ENCODE data around the gene GPR75.

The GPR75 gene

GRCh38 chr2:53859206-53860181, at the start of gene GPR75:
Gene GPR75 (minus strand): TSS chr2:53859967. CDS start chr2:53854756, 5,211 bp downstream.
- no peak for DNase-seq (ENCODE audit: low spot score)

- no peak for DNase-seq (ENCODE audit: low spot score)
Observed at GRCh38 chr2:53907582-53907981, 47.8 kb upstream of the GPR75 start.

GRCh38 chr2:53905396-53905795, 45.6 kb upstream of the GPR75 start:
- no peak for DNase-seq (ENCODE audit: low spot score)

DNA sequence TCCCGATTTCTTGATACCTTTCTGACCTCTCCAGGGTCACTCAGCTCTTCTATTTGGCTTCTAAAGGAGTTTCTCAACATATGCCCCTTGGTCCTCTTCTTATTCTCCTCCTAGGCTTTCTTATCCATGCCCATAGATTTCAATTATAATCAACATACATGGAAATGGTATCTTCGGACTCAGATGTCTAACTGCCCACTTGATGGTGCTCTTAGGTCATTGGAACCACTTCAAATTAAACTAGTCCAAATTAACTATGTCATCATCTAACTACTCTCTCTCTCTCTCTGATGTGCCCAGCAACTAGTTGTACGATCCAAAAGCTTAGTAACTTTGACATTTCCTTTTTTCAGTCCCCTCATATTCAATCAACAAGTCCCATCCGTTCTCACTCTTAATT, 43.2 kb upstream of the GPR75 start:
- DNase-seq (ENCODE audit: low spot score), result no peak

DNA sequence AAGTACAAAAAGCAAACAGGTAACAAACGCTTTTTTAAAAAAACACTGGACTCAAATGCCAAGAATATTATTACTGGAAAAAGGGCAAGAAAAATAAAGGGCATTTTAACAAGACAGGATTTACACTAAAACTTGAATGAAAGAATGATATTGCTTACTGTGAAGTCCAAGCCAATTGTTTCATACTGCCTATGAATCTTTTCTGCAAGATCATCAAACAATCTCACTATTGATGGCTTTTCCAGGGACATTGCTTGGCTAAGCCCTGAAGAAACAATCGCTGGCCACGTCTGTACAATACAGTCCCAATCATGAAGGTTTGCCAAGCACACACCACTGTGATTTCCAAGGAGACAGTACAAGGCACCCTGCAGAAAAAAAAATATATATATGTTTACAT, 41.4 kb upstream of the GPR75 start:
- DNase-seq (ENCODE audit: low spot score), result no peak

DNA sequence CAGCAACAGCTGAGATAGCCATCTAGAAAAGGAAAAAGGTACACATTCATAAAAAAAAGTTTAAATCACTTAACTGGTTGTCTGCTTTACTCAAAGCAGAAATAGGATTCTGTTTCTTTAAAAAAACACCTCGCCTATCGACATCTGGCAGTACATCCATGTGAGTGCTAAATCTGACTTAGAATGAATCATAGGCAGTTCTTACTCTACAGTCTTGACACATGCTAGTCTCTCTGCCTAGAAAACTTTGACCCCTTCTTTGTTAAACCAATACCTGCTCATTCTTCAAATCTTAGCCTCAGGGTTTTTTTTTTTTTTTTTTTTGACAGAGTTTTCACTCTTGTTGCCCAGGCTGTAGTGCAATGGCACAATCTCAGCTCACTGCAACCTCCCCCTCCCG, 37.1 kb upstream of the GPR75 start:
- DNase-seq (ENCODE audit: low spot score), result no peak

- DNase-seq (ENCODE audit: low spot score), result no peak
Observed at GRCh38 chr2:53886406-53887280, 26.9 kb upstream of the GPR75 start.

GRCh38 chr2:53884883-53885282, 25.1 kb upstream of the GPR75 start:
- no peak for DNase-seq (ENCODE audit: low spot score)

DNA sequence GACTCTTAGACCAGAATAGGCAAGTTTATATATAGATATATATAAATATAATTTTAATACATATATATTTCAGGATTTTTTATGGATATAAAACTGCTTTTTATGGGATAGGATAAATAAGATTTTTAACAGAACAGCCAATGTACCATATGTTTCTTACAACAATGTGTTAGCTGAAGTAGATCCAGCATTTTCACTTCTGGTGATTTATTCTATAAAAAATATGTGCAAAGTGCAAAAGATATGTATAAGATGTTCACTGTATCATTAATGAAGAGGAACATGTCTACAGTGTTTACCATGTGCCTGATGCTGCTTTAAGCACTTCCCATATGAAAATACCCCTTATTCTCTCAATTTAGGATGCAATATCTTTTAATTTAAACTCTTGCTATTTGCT, 22.2 kb upstream of the GPR75 start:
- no peak for DNase-seq (ENCODE audit: low spot score)

GRCh38 chr2:53881360-53881759, 21.6 kb upstream of the GPR75 start:
- no peak for DNase-seq (ENCODE audit: low spot score)

DNA sequence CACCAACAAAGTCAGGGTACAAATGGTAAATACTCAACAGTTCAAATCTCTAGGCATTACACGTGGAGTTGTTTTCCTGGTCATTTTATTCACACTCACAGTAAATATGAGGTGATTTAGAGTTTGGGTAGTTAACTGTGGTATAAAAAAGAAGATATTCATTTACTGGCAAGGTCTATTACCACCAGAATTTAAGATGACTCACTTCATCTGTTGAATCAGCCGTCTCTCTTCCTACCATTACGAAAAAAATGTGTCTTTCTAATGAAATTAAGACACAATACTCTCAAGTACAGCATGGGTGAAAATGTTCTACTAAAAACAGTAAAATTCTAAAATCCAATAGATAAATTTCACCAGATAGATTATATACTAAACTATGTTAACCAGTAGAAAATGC, 21.0 kb upstream of the GPR75 start:
- DNase-seq (ENCODE audit: low spot score), result peak; percentile 10

DNA sequence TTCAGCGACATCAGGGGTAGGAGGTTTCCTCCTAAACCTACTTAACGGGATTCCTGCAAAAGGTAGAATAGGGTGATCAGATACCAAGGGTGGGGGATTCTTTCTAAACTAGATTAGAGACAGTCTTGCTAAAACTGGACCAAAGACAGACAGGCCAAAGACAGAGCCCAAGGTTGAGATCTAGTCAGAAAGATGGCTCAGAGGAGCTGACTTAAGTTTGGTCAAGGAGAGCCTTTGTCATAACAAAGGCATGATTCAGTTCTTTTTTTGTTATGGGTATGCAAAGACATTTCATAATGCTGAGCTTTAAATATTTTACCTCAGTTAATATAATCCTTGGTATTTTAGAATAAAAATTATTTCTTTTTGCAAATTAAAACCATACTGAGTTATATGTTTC, 17.8 kb upstream of the GPR75 start:
- DNase-seq (ENCODE audit: low spot score), result no peak

DNA sequence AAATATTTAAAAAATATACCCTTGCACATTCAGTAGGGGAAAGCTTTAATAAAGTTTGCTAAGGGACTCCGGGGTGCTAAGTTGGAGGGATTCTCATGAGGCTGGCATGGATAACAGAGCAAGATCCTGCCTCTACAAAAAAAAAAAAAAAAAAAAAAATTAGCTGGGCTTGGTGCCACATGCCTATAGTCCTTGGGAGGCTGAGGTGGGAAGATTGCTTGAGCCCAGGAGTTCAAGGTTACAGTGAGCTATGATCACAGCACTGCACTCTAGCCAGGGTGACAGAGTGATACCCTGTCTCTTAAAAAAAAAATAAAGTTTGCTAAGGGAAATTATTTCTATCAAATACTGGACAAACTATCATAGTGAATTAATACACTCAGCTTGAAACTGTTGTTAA, 17.3 kb upstream of the GPR75 start:
- DNase-seq (ENCODE audit: low spot score), result no peak

GRCh38 chr2:53874401-53874950, 14.7 kb upstream of the GPR75 start:
- no peak for DNase-seq (ENCODE audit: low spot score)

DNA sequence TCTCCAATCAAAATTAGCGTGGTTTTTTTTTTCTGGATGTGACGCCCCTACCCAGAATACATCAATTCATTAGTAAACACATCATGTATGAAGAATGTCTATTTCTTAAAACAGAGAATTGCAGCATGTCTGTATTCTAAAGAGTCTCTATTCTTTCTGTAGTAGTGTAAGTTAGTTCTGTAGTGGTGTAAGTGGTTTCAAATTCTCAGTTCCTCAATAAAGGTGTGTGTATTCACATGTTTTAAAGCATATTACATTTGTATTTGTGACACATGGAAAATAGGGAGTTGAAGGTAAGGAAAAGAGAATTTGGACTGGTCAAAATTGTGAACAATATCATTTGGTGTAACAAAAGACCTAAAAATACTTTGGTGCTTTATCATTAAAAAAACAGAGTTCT, 8.0 kb upstream of the GPR75 start:
- no peak for DNase-seq (ENCODE audit: low spot score)

- no peak for DNase-seq (ENCODE audit: low spot score)
Observed at GRCh38 chr2:53867169-53867568, 7.4 kb upstream of the GPR75 start.

DNA sequence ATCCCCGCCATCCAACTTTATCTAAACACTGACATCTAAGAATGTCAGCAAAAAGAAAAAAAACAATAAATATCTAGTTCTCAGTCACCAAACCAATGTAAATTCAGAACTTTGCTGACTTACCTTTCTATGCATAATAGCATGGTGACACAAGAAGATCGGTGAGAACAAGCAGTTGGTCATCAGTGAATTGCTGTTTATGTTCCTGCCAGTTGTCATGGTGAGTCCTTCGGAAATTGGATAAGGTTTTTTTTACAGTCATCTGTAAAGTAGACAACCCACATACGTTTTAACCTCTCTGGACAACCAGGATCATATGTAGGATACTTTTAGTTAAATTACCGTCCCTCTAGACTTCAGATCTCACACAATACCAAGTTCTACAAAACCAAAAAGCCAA, 6.2 kb upstream of the GPR75 start:
- no peak for DNase-seq (ENCODE audit: low spot score)

DNA sequence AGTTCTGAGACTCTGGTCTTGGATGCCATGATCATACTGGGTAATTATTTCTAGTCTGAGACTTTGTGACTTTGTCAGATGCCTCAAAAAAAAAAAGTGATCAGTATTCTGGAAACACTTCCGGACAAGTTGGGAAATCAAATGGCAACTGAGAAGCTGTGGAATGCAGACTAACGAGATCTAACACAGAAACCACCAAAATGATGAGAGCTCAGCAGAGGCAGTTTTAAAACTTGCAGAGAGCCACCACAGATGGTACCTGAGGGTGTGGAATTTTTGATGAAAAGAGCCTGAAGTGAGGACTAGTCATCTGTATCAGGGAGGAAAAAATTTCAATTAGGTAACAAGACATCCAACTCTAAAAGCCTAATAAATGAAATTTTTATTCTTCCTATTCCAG, 5.5 kb upstream of the GPR75 start:
- DNase-seq (ENCODE audit: low spot score), result no peak

DNA sequence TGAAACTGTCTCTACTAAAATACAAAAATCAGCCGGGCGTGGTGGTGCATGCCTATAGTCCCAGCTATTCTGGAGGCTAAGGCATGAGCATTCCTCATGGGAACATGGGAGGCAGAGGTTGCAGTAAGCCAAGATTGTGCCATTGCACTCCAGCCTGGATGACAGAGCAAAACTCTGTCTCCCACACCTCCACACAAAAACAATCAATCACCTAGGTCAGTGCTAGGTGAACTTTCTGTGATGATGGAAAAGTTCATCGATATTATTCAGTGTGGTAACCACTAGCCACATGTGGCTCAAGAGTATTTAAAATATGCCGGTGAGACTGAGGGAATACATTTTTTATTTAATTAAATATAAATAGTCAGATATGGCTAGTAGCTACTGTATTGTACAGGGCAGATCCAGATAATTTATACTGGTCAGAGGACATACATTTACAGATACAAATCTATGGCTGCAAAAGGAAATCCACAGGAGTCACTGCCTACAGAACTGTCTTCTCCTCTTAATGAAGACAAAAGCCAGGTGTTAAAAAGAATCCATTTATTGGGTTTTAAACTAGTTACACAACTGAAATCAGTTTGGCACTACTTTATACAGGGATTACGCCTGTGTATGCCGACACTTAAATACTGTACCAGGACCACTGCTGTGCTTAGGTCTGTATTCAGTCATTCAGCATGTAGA, 3.9 kb upstream of the GPR75 start:
- DNase-seq (ENCODE audit: low spot score), result no peak

DNA sequence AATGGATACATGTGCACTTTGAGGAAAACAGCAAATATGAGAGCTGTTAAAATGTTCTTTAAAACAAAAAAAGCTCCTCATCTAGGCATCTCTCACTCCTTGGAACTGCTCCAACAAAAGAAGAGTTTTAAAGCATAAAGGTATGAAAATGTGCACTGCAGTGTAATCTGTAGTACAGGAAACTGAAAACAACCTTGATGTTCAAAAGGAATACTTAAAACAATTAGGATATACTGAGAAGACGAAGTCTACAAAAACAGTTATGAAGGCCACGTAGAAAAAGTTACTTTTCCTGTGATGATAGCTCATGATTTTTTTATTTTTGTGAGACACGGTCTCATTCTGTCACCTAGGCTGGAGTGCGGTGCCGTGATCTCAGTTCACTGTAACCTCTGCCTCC, 2.1 kb upstream of the GPR75 start:
- no peak for DNase-seq (ENCODE audit: low spot score)

- DNase-seq (ENCODE audit: low spot score), result no peak
Observed at GRCh38 chr2:53856272-53856671, 3.5 kb downstream of the GPR75 start.

GRCh38 chr2:53854678-53855077, 5.1 kb downstream of the GPR75 start:
- no peak for DNase-seq (ENCODE audit: low spot score)
